NCI-H2107 treated with DMSO at 0.1 percent for 48 hours (cell line): ENCODE results near the gene TMEM225B.
"Not testable (repeated sequence)": the region's sequence is repeated elsewhere in the genome, so short reads cannot be mapped to it uniquely, and the experiment has no call there.

ENCODE experiments used
- DNase-seq: peaks from one replicate; lab custom pipeline; 2025; ENCODE audit not compliant: unreplicated experiment; lab: John Stamatoyannopoulos, UW

TMEM225B gene

DNA sequence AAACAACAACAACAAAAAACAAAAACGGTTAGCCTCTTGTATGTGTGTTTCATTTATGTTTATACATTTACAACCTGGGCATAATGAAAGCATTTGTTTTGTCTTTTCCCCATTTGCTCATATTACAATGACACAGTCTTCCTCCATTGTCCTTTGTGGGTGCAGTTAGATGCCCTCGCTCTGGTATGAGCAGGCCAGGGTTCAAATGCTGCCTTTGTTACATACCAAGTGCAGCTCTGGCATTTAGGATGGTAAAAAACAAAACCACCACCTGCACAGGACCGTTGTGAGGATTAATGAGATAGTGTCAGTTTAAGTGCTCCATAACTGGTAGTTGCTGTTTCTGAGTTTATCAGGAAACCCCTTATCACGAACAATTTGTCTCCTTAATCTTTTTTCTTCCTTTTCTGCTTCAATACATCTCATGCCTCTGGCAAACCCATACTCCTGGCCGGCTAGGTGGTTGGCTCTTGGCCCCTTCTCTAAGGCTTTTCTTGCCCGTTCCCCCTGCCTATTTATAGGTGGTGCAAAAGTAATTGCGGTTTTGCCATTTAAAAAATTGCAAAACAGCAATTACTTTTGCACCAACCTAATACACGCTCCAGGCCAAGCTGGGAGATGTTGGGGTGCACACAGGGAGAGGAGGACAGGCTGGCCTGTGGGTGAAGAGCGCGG lies 18.6 kb upstream of the TMEM225B start:
- DNase-seq = no peak

DNA sequence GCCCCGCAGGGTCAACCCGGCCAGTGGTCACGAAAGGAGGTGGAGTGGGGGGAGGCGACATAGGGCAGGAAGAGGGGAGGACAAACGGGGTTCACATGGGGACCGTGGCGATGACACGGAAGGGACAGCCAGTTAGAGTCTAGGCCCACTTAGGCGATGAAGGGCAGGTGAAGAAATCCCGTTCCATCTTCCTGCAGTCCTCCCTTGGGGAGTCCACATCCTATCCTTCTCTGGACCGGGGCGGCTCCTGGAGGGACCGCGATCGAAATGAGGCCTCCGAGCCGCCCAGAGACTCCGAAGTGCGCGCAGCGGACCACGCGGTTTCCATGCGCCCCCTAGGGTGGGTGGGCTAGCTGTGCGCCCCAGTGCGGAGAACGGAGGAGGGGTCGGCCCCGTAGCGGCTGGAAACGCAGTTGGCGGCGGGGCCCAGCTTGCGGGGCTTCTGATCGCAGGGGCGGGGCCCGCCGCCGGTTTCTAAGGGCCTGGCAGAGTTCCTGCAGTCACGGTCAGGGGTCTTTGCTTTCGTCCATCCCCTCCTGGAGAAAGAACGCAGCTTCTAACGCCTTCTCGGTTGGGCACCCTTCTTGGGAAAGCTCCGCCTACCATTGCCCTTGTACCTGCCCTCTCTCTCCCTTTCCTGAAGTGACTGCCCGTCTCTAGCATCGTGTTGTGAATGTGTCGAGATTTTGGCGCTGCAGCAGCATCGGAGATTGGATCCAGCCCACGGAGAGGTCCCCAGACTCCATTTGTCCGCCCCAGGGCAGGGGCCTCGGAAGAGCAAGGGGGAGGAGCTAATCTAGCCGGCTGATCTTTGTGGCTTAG lies 17.9 kb upstream of the TMEM225B start:
- no peak for DNase-seq

DNA sequence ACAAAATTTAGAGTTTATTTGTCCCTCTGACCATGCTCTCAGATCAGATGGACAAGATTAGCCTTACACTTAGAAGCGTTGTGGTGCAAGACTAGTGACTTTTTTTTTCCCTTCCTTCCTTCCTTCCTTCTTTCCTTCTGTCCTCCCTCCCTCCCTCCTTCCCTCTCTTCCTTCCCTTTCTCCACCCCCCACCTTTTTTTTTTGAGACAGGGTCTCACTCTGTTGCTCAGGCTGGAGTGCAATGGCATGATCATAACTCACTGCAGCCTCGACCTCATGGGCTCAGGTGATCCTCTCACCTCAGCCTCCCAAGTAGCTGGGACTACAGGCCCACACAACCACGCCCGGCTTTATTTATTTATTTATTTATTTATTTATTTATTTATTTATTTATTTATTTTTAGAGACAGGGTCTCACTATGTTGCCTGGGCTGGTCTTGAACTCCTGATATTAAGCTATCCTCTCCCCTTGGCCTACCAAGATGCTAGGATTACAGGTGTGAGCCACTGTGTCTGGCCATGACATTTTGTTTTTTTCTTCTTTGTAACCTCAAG lies 17.2 kb upstream of the TMEM225B start:
- not testable (repeated sequence) for DNase-seq

DNA sequence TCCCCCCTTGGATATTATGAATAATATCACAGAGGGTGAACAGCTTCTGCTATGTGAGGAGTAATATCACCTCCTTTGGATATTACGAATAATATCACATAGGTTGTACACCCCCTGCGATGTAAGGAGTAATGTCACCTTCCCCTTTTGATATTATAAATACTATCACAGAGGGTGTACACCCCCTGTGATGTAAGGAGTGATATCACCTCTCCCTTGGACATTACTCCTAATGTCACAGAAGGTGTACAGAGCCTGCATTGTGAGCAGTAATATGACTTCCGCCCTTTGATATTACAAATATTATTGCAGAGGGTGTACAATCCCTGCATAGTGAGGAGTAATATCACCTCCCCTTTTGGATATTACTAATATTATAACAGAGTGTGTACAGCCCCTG lies 9.2 kb upstream of the TMEM225B start:
- DNase-seq = no peak

DNA sequence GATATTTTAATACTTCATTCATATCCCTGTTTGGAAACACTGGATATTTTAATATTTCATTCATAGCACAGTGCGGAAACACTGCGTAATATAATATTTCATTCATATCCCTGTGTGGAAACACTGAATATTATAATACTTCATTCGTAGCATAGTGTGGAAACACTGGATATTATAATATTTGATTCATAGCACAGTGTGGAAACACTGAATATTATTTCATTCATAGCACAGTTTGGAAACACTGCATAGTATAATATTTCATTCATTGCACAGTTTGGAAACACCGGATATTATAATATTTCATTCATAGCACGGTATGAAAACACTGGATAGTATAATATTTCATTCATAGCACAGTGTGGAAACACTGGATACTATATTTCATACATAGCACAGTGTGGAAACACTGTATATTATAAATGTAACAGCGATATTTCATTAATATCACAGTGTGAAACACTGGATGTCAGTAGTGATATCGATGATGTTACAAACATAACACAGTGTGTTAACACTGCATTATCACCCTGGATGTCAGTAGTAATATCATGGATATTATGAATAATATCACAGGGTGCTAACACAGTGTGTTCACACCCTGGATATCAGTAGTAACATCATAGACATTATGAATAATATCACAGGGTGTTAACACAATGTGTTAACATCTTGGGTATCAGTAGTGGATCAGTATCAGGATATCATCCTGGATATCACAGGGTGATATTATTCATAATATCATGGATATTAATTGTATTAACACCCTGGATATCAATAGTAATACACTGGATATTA lies 2.9 kb upstream of the TMEM225B start:
- DNase-seq = no peak

DNA sequence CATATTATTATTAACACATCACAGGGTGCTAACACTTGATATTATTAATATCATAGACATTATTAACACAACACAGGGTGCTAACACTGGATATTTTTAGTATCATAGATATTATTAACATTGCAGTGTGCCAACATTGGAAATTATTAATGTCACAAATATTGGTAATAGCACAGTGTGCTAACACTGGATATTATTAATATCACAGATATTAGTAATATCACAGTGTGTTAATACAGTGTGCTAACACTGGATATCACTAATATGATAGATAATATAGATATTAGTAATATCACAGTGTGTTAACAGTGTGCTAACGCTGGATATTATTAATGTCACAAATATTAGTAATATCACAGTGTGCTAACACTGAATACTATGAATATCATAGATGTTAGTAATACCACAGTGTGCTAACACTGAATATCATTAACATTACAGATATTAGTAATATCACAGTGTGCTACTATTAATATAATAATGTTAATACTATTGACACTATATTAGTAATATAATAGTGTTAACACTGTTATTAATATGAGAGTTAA lies 1.6 kb upstream of the TMEM225B start:
- DNase-seq = no peak

DNA sequence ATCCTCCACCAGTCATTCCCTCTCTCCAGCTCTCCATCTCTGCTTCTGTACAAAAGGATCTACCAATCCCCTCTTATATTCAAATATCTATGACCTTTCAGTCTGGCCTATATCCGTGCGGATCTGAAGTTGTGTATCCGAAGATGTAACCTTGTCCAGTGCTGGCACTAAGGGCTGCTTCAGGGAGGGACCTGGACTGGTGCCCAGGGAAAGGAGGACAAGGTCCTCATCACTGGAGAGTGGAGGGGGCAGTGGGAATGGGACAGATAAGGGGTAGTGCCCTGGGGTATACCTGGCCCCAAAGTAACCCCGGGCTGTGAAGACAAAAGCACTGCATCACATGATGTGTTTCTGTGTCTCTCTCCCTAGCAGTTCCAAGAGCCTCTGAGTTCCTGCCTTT lies 1.8 kb downstream of the TMEM225B start:
- DNase-seq = no peak

DNA sequence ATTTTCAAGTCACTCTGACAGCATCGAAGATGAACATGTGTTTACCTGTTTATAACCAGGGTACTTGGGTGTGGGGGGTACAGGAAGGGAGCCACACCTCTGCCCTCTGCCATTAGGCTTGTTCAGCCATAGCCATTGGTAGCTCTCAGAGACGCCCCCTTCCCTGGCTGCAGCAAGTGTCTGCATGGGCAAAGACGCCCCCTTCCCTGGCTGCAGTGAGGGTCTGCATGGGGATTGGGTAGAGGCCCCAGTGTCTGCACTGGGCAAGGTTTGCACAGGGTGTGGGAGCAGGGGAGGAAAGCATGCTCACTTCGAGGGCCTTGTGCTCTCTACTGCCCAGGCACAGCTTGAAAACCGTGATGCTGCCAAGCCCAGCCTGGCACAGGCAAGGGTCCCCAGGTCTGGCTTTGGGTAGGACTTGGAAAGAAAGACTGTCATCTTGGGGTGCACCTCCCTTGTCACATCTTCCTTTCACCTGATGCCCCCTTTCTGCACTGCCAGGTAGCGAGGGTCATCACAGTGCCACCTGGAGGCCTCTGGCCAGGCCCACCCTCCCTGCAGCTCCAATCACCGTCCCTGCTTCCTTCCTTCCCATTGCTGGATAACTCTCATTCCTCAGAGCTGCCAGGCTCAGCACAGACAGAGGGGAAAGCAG lies 3.7 kb downstream of the TMEM225B start:
- no peak for DNase-seq

DNA sequence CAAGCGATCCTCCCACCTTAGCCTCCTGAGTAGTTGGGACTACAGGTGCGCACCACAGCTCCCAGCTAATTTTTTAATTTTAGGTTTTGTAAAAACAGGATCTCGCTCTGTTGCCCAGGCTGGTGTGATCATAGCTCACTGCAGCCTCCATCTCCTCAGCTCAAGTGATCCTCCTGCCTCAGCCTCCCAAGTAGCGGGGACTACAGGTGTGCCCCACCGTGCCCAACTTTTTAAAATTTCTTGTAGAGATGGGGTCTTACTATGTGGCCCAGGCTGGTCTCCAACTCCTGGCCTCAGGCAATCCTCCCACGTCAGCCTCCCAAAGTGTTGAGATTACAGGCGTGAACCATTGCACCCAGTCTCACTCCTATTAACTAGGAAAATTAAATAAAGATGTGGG lies 7.5 kb downstream of the TMEM225B start:
- DNase-seq = no peak

DNA sequence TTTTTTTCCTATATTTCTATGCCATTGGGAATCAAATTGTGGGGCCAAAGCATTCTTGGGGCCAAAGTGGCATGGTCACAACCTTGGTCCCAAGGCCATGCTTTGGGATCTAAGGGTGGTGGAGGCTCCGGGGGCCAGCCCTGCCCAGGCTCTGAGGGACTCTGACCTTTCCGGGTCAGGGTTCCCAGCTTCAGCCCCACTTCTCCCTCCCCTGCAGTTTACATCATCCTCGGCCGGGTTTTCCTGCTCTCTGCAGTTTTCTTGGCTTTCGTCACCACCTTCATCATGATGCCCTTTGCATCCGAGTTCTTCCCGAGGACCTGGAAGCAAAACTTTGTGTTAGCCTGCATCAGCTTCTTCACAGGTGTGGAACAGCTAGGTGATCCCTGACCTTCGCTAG lies 8.5 kb downstream of the TMEM225B start:
- no peak for DNase-seq

DNA sequence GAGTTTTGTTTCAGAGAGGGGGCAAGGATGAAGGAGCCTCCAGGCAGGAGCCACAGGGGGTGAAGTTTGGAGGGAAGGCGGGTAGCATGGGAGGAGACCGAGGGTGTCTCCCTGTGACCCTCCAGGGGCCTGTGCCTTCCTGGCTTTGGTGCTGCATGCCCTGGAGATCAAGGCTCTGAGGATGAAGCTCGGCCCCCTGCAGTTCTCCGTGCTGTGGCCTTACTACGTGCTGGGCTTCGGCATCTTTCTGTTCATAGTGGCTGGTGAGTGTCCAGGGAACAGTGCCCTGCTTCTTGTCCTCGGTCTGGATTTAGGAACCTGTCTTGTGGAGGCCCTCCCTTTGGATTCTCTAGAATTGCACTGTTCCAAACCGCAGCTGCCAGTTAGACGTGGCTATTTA lies 9.5 kb downstream of the TMEM225B start:
- DNase-seq = no peak

DNA sequence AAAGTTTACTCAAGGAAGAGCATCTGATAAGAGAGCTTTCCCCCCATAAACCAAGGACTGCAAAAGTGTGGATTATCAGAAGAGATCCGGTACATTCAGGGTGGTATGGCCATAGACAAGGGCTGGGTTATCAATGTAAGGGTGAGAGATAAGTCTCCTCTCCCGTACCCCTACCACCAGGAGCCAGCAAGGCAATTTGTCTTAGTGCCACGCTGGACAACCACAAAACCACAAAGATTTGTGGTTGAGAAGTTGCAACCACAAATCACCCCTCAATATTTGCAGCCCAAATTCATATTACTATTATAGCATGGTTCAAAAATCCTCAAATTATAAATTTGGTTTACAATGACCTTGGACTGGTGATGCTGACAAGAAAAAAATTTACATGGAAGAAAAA lies 16.4 kb downstream of the TMEM225B start:
- DNase-seq = no peak

DNA sequence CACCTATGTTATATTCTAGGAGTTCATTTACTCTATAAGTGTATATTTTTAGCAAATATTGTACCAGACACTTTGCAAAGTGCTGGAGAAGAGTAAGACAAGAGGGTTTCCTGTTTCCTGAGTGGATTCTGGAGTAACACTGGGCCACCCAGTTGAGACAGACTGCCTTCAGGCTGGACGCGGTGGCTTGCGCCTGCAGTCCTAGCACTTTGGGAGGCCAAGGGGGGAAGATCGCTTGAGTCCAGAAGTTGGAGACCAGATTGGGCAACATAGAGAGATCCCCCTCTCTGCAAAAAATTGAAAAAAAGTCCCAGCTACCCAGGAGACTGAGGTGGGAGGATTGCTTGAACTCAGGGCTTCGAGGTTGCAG lies 17.9 kb downstream of the TMEM225B start:
- no peak for DNase-seq

DNA sequence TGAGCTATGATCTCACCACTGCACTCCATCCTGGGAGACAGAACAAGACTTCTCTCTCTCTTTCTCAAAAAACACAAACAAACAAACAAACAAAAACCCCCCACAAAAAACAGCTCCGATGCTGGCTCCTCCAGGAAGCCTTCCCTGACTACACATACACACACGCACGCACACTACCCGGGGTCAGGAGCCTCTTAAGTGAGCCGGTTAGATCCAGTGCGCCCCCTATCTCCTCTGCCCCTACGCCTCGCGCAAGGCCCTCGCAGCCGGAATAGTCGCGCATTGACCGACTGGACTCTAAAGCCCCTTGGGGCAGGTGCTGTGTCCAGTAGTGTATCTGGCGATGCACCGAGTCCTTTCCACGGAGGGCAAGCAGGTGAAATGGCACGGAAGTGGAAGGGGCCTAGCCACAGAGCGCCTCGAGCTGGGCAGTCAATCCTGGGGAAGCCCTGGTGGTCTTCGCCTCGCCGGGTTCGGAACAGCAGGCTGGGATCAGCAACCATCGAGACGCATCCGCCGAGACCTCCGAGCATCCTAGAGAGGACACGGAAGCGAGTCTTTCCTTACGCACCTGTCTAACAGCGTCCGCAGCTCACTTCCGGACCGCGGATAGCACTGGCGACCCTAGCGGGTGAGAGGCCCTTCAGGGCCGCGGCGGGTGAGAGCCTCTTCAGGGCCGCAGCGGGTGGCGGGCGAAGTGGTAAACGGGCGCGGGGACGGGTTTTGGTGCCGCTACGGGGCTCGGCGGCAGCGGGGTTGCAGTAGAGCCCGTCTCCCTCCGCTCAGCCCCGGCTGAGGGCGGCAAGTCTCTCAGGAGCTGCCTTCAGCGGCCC lies 18.5 kb downstream of the TMEM225B start, which contains the start of gene ZSCAN25:
Gene ZSCAN25 (plus strand): TSS at position 588 of the 833 bp plus-strand sequence. CDS start 2,661 bp downstream, outside the sequence.
- DNase-seq = peak; percentile 54

DNA sequence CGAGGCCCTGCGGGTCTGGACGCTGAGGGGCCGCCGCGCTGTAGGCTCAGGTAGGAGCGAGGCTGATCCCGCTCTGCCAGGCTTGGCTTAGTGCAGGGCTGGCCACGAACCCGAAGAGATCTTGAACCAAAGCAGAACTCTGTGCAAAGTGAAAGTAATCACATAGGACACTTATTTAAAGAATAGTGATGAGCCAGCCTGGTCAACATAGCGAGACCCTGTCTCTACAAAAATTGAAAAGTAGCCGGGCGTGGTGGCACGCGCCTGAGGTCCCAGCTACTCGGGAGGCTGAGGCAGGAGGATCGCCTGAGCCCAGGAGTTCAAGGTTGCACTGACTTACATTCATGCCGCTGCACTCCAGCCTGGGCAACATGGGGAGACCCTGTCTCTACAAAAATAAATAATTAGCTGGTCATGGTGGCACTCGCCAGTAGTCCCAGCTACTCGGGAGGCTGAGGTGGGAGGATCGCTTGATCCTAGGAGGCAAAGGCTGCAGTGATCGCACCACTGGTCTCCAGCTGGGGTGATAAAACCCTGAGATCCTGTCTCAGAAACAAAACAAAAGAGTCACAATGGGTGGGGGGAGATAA lies 19.2 kb downstream of the TMEM225B start:
- no peak for DNase-seq

DNA sequence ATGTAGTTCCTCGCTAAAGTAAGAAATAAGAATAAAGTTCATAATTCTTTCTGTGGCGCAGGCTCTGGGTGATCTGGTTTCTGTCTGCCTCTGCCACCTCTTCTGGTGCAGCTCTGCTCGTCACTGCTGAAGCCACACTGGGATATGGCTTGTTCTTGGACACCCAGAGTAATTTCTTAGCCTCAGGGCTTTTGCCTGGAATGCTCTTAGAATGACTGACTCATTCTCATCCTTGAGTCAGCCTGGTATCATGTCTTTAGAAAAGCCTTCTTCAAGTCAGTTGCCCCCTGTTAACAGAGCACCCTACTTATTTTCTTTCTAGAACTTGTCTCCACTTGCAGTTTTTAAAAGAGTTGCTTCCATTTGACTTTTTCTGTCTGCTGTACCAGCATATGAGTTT lies 20.7 kb downstream of the TMEM225B start:
- DNase-seq = no peak

DNA sequence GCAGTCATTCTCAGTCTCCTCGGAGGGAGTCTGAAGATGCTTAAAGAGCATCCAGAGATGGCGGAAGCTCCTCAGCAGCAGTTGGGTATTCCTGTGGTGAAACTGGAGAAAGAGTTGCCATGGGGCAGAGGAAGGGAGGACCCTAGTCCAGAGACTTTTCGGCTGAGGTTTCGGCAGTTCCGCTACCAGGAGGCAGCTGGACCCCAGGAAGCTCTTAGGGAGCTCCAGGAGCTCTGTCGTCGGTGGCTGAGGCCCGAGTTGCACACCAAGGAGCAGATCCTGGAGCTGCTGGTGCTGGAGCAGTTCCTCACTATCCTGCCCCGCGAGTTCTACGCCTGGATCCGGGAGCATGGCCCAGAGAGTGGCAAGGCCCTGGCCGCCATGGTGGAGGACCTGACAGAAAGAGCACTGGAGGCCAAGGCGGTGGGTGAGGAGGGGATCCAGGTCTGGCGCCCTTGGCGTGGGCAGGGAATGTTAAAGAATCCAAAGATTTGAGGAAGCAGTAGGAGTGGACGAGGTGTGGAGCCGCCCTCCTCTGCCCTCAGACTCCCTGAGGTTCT lies 21.6 kb downstream of the TMEM225B start:
- DNase-seq = no peak

DNA sequence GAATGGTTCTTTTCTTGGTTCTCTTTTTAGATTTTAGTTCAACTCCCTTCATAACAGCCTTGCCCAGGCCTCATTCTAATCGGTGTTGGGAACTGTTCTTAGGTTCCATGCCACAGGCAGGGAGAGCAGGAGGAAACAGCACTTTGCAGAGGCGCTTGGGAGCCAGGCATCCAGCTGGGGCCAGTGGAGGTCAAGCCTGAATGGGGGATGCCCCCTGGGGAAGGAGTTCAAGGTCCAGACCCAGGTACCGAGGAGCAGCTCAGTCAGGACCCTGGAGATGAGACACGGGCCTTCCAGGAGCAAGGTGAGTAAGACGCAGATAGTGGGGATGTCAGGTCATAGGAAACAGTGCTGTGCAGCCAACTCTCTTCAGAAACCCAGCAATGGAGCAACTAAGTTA lies 23.2 kb downstream of the TMEM225B start:
- no peak for DNase-seq

DNA sequence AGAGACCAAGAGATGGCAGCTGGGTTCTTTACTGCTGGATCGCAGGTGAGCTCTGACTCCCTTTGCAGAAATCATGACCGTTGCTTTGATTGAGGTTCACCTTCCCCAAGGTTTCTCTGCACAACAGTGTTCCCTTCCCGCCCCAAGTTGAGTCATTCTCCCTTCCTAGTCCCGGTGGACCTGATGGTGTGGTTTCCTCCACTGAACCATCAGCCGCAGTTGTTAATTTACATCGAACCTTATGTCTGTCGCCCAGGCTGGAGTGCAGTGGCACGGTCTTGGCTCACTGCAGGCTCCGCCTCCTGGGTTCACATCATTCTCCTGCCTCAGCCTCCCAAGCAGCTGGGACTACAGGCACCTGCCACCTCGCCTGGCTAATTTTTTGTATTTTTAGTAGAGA lies 24.5 kb downstream of the TMEM225B start:
- no peak for DNase-seq
